HG03103 (cell line): ENCODE results near the gene DCAF4.
"Not testable (repeated sequence)": the region's sequence is repeated elsewhere in the genome, so short reads cannot be mapped to it uniquely, and the experiment has no call there.

Experiments
- ATAC-seq: cut with Tn5 transposase; IDR thresholded peaks from one replicate; pipeline ENCODE4 v1.9.1; 2021; ENCODE audit warnings: low read depth; ENCODE audit not compliant: unreplicated experiment

The DCAF4 gene

GRCh38 chr14:72929316-72930080, 3.2 kb downstream of the DCAF4 start:
- ATAC-seq = no peak

DNA sequence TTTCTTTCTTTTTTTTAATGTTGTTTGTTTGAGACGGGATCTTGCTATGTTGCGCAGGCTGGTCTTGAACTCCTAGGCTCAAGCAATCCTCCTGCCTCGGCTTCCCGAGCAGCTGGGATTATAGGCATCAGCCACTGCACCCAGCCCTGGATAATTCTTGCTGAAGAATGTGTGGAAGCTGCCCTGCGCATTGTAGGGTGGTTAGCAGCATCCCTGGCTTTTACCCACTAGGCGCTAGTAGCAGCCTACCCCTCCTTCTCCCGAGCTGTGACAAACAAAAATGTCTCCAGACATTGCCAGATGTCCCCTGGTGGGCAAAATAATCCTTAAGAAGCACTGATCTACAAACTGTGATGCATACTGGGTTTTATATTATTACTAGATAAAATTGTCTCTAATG, 6.6 kb downstream of the DCAF4 start:
- no peak for ATAC-seq

GRCh38 chr14:72939630-72940029, 13.4 kb downstream of the DCAF4 start:
- no peak for ATAC-seq

DNA sequence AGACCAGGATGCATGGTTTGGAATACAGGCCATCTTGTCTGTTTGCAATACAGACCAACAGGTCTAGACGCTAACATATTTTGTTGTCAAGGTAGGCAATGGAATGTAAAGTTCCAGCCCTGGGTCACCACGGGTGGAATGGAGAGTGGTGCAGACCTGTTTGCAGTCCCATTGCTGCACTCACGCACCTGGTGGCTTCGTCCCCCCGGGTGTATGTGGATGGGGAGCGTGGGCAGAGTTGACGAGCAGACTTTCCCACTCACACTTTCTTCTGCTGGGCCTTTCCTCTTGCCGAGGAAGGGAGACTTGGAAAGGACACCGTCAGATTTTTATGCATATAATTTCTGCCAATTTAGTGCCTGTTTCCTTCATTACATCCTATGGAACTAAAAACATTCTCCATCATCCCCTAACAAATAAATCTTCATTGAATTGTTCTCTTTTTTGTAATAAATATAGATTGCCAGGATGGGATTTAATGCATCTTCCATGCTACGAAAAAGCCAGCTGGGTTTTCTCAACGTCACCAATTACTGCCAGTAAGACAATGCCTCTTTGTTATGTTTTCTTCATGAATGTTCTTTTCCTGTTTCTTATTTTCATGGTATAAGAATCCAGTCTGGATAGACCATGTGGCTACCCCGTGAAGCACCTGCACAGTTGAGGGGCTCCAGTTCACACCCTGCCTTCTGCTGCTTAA, 15.2 kb downstream of the DCAF4 start:
- ATAC-seq = no peak

DNA sequence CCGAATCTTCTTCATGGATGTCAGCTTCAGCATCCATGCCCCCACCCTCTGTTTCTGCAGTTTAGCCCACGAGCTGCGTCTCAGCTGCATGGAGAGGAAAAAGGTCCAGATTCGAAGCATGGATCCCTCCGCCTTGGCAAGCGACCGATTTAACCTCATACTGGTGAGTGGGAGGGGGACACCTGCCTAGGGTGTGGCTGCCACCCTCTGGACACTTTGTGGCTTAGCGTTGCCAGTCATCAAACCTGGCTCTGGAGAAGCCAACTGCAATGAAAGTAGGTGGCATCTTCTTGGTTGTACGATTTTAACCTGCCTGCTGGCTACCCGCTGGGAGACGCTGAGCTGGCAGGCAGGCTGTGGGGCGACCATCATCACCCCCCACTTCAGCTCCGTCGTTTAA, 16.7 kb downstream of the DCAF4 start:
- no peak for ATAC-seq

GRCh38 chr14:72943876-72944430, 17.7 kb downstream of the DCAF4 start:
- no peak for ATAC-seq

DNA sequence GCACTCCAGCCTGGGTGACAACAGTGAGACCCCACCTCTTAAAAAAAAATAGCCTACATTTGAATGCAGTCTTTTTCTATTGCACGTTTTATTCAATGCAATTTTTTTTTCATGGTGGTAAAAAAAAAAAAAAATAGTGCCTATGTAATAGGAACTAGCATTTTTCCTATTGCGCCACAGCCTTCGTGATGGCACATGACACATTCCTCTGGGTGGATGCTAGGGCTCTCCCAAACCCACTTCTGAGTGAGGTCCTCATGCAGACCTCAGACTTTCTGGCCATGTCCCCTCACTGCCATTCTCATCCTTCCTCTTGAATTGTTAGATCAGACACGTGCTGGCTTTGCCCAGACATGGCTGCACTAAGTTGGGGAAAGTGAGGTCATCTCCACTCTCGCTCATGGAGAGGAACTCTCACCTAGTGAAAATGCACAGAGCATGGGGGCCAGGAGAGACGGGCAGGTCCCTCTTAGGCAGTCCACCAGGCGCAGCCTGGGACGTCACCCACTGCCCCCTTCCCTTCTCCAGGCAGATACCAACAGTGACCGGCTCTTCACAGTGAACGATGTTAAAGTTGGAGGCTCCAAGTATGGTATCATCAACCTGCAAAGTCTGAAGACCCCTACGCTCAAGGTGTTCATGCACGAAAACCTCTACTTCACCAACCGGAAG, 19.2 kb downstream of the DCAF4 start:
- ATAC-seq = no peak

DNA sequence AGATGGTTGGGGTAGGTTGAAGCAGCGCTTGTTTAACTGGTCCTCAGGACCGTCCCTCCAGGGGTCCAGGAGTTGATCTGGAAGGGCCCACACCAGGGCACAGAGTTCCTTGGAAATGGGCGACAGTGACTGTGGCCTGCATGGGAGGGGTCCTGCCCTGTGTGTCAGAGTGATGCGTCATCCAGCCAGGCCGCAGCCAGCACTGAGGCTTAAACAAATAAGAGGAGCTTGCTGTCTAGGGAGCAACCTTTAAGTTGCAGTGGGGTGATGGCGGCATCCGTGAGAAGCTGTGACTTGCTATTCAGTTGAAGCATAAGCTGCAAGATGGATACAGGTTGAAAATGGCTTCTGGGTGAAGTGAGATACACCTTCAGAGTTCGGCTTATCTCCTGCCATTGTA, 20.2 kb downstream of the DCAF4 start:
- ATAC-seq = no peak

DNA sequence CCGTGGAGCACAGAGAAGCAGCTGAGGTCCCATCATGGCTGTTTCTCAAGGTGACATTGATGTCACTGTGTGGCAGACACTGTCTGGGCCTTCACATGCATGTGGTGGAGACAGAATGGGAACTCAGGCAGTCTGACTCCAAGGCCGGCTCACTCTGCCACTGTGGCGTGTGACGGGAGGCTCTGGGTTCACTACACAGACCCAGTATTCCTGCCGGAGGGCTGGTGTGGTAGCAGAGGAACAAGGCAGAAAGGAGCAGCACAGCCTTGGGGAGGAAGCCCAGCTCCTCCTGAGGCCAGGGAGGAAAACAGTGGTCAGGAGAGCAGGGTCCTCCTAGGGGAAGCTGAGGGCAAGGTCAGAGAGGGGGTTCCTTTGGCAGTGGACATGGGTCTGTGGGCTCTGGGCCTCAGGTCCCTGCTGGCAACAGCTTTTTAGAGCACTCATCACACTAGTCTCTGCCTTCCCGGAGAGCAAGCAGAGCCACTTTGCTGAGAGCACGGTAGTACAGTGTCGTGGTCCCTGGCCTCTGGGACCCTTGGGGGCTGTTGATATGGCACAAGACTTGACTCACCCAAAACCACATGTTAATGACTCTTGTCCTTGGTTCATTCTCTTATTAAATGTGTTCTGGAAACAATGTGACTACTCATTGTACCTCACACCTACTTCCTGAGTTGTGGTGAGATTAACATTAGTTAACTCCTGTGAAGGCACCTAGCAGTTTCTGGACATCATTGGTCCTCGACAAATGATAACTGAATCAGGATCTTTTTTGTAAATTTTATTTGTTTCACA, 21.3 kb downstream of the DCAF4 start:
- ATAC-seq = no peak

- no peak for ATAC-seq
These were observed 22.3 kb downstream of the DCAF4 start for GRCh38 chr14:72948481-72949138.

GRCh38 chr14:72952171-72952570, 25.9 kb downstream of the DCAF4 start:
- no peak for ATAC-seq

- ATAC-seq = not testable (repeated sequence)
These were observed 30.5 kb downstream of the DCAF4 start for GRCh38 chr14:72956741-72957140.

DNA sequence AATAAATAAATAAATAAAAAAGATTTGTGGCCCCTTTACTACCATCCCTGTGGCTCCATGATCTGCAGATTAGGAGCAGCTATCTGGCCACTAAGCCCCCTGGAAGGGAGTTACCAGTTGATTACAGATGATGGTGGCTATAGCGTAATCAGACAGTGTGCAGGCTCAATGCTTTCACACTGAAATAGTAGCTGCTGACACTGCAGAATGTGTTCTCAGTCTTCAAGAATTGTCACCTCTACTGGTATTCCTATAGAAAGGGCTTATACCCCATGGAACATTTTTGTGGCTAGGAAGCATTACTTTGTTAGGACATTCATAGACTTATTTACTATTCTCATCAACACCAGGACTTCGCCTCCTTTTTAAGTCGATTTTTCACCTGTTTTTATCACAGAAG, 30.9 kb downstream of the DCAF4 start:
- no peak for ATAC-seq

DNA sequence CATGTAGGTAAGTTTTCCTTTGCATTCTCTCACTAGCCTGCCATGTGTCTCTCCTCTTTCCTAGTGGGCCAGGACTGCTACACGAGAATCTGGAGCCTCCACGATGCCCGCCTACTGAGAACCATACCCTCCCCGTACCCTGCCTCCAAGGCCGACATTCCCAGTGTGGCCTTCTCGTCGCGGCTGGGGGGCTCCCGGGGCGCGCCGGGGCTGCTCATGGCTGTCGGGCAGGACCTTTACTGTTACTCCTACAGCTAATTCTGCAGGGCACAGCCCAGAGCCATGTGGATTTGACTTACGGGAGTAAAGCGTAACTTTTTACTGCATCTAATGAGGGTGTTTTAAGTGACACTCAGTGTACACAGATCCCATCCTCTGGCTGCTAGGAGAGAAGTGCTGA, 32.3 kb downstream of the DCAF4 start:
- ATAC-seq = no peak

DNA sequence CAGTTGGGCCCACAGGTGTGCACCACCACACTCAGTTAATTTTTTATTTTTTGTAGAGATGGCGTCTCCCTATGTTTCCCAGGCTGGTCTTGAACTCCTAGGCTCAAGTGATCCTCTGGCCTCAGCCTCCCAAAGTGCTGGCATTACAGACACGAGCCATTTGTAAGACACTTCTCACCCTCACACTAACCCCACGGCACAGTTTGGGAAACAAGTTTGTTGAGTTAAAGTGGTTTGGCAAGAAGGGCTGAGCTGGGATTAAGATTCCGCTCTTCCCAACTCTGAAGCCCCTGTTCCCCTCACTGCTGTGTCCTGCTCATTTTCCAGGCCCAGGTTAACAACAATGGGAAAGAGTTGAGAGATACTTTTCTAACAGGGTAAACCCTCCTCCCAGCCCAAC, 34.8 kb downstream of the DCAF4 start:
- not testable (repeated sequence) for ATAC-seq

DNA sequence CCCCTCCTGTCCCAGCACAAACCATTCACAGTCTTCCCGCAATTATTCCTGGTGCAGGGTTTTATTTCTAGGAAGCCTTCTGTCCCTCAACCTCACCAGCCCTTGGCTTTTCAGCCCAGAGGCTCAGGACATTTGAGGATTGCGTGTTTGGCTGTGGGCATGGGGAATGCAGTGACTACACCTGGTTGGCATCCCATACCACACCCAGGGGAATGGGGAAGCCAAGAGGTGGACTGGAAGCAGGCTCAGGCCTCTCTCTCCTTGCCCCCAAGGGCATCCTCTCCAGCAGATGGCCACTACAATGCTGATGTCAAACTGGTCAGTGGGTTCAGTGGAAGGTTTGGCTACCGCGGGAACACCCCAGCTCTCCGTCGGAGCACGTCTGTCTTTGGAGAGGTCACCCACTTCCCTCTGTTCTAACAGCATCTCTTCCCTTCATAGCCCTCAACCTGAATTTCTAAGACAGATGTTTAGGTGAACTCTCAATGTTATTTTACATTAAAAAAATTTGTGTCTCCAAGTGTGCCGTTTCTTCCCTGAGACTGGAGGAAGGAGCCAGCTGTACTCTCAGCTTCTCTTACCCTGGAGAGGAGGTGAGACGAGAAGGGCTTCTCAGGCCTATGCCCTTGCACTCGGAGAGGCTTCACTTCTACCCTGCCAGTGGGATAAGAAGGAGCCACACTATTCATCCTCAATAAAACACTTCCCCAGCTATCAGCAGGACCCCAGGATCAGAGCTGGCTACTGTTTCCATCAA, 35.5 kb downstream of the DCAF4 start:
- ATAC-seq = no peak

DNA sequence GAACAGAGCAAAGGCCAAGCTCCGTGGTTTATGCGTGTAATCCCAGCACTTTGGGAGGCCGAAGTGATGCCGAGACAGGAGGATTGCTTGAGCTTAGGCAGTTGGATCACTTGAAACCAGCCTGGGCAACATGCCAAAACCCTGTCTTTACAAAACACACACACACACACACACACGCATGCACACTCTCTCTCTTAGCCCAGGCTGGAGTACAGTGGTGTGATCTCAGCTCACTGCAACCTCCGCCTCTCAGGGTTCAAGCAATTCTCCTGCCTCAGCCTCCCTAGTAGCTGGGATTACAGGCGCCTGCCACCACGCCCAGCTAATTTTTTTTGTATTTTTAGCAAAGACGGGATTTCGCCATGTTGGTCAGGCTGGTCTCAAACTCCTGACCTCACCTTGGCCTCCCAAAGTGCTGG, 36.1 kb downstream of the DCAF4 start:
- not testable (repeated sequence) for ATAC-seq

DNA sequence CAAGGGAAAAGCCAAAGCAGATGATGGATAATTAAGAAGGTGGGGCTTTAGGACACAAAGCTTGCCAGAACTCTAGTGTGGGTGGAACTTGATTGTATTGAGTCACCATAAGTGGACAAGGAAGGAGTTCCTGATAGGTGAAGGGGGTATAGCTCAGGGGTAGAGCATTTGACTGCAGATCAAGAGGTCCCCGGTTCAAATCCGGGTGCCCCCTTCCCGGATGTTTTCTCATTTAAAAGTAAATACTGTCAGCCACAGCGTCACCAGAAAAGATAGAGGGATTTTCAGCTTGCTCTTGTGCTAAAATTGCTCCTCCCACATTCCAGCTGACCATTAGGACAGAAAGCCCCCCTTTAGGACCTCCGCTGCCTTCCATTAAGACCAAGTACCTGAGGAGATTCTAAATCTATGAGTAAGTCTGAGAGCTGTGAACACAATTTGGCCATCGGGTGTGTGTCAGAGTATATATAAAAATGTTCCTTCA, 36.6 kb downstream of the DCAF4 start:
- no peak for ATAC-seq

DNA sequence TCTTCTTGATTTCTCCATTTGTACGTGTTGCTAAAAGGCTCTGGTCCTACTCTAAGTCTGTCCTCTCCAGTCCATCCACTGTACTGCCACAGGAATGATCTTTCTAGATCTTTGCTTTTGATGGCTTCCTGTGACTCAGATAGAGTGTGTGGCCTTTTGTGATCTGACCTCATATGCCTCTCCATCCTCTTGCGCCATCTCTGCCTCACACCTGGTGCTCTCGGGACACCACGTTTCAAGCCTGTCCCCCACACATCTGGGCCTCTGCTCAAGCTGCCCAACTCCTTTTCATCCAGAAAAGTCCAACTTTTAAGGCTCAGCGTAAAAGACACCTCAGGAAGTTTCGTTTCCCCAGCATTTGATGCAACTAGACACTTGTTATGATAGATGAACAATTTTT, 39.0 kb downstream of the DCAF4 start:
- no peak for ATAC-seq
